Kidney epithelial cell (primary cell): ENCODE results near the gene PRKACG. TPM values are rescaled to one million over a fixed set of nuclear protein-coding genes. Genes with fewer than 3 reads are reported as not detected.

Source experiments
- DNase-seq: peaks from one replicate; pipeline ENCODE4 v3.0.0-alpha.2; 2010; ENCODE audit warnings: low read depth
- H3K27me3 ChIP-seq: 2 replicates; pipeline ENCODE4 v1.6.0; 2011; ENCODE audit warnings: low read length; ENCODE audit not compliant: control insufficient read depth, insufficient read depth
- H3K36me3 ChIP-seq: 2 replicates; pipeline ENCODE4 v1.5.1; 2011; ENCODE audit warnings: low read length; ENCODE audit not compliant: control insufficient read depth, insufficient read depth
- H3K4me3 ChIP-seq: 2 replicates; pipeline ENCODE4 v1.5.1; 2011; ENCODE audit warnings: low read depth, mild to moderate bottlenecking, control low read depth, low read length
- CTCF ChIP-seq: IDR thresholded peaks from 2 replicates; pipeline ENCODE4 v1.5.1; 2011; ENCODE audit warnings: mild to moderate bottlenecking, moderate library complexity, low read length, control low read depth, inconsistent platforms; ENCODE audit not compliant: insufficient read depth, poor library complexity, severe bottlenecking
- total RNA-seq: library from RNA; depleted of rRNA; stranded (reverse); fragments of >200 nt; gene quantifications from 2 replicates; pipeline ENCODE4 v1.2.3, GENCODE V29; 2015

Gene PRKACG
- total RNA-seq, 1 donor from 2014 or later: not detected

- Histone ChIP-seq H3K36me3 (no peaks in the 10 kb centered on the region), H3K27me3 (peaks cover 3% of the 10 kb centered on the region), H3K4me3 (no peak overlapping the region)
- TF ChIP-seq CTCF: no peak
- no peak for DNase-seq
Observed at GRCh38 chr9:68979538-68980314, 34.2 kb downstream of the PRKACG start.

DNA sequence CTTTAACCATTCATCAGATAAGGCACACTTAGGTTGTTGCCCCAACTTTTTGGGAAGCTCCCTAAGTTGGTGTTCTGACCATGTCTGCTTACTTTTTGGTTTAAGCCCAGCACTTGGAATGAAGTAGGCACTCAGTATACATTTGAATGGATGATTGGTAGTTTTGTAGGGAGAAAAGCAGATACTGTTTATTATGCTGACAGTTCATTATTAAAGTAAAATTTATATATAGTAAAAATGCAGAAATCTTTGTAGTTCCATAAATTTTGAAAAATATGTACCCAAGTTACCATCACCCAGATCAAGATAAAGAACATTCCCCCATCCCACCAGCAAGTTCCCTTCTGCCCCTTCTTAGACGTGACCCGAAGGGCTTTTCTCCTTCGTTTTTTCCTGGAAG is 35.4 kb downstream of the PRKACG start:
- TF ChIP-seq CTCF: no peak
- H3K27me3 ChIP-seq: peaks cover 3% of the 10 kb centered on the region
- no peak overlapping the region for H3K4me3 ChIP-seq
- H3K36me3 ChIP-seq: no peaks in the 10 kb centered on the region
- no peak for DNase-seq

DNA sequence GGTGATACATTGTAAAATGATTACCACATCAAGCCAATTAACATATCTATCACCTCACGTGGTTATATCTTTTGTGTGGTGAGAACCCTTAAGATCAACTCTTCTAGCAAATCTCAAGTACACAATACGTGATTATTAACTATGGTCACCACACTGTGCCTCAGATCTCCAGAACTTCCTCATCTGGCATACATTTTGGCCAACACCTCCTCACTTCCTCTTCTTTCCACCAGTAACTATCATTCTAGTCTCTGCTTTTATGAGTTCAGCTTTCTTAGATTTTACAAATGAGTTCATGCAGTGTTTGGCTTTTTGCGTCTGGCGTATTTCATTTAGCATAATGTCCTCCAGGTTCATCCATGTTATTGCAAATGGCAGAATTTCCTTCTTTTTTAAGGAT is 35.8 kb downstream of the PRKACG start:
- Histone ChIP-seq H3K4me3 (no peak overlapping the region), H3K27me3 (peaks cover 3% of the 10 kb centered on the region), H3K36me3 (no peaks in the 10 kb centered on the region)
- TF ChIP-seq CTCF: no peak
- no peak for DNase-seq

- no peak for DNase-seq
- no peak for TF ChIP-seq CTCF
- Histone ChIP-seq H3K27me3 (peaks cover 3% of the 10 kb centered on the region), H3K36me3 (no peaks in the 10 kb centered on the region), H3K4me3 (no peak overlapping the region)
Observed at GRCh38 chr9:68975365-68976043, 38.4 kb downstream of the PRKACG start.

DNA sequence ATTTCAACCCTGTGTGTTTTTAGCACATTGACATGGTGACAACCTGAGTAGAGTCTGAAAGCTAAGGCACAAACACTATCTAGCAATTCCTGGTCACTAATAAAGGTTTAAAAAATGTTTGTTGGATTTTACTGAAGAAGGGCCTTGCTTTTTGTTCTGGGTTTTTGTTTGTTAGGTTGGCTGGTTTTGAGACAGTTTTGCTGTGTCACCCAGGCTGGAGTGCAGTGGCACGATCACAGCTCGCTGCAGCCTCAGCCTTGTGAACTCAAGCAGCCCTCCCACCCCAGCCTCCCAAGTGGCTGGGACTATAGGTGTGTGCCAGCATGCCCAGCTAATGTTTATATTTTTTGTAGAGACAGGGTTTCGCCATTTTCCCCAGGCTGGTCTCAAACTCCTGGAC is 39.0 kb downstream of the PRKACG start:
- Histone ChIP-seq H3K27me3 (peaks cover 3% of the 10 kb centered on the region), H3K36me3 (no peaks in the 10 kb centered on the region), H3K4me3 (no peak overlapping the region)
- TF ChIP-seq CTCF: no peak
- DNase-seq: no peak
